Dedifferentiated amniotic fluid mesenchymal stem cell (primary cell): ENCODE data around the gene SLC15A5.

Experiments used
- DNase-seq: peaks from one replicate; pipeline ENCODE4 v3.0.0-alpha.2; 2016; ENCODE audit errors: extremely low spot score

Gene SLC15A5

DNA sequence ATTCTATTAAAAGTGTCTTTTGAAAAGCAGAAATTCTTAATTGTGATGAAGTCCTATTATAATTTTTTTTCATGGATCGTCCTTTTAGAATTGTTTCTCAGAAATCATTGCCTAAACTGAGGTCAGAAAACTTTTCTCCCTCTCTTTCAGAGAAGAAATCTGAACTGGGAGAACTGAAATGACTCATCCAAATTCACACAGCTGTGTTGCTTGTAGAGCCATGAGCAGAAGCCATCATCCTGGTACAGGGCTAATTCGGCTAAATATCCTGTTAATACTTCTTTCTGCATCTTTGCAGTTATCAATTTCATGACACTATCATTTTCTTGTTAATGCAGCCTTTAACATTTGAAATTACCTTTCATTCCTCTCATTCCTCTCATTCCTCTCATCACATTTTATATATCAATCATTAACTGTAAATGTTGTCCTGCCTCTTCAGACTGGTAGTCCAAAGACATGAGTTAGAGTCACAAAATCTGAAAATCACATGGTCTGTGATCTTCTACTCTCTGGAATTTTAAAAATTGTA is 15.5 kb downstream of the SLC15A5 start:
- DNase-seq: no peak

DNA sequence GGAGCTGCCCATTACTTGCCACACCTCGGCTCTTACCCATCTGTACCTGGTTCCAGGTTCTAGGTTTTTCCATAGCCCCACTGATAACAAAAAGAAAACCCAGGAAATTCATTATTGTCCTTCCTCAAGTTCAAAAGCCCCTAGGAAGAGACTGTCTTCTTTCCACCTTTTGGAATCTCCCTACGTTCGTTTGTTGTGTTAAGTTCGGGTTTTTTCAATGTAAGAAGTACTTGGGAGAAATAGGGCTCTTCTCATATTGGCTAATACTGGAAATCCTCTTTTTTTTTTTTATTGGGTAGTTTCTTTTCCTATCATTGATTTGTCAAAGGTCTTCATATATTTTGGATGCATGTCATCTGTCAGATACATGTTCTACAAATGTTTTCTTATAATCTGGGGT is 17.3 kb downstream of the SLC15A5 start:
- no peak for DNase-seq

DNA sequence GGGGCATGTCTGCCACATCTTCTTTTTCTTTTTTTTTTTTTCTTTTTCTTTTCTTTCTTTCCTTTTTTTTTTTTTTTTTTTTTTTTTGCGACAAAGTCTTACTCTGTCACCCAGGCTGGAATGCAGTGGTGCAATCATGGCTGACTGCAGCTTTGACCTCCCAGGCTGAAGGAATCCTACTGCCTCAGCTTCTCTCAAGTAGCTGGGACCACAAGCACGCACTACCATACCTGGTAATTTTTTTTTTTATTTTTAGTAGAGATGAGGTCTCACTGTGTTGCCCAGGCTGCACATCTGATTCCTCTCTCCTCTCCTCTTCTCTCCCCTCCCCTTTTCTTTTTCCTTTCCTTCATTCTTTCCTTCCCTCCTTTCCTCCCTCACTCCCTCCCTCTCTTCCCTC is 18.5 kb downstream of the SLC15A5 start:
- DNase-seq: no peak

DNA sequence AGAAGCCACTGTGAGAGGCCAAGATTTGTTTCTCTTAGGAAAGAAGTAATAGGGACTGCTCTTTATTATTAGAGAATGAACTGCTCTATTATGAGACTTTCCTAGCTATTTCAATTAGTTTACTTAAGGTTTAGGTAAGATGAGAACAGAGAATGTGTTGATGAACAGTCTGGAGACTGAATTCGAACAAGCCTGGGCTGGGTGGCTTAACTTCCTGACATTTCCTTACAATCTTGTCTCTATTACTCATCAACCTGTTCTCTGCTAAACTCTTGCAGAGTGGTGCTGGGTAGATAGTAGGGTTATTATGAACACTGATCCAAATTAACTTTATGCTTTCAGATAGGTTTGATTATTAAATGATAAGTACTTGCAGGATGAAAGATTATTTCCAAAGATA is 31.2 kb downstream of the SLC15A5 start:
- no peak for DNase-seq

DNA sequence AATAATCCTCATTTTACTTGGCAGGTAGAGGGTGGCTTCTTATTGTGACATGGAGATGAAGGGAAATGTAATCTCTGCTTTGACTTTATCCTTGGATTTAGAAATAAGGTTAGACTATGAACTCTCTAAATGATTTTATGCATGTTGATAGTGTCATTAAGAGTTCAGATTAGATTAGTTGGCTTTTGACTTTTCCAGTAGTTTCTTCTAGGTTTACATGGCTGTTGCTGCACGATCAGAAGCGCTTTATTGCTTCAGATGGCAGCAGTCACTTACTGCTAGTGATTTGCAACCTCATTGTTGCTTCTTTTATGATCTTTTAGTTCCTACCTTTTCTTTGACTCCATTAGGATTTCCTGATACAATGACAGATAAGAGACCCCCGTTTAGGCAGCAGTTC is 32.3 kb downstream of the SLC15A5 start:
- DNase-seq: no peak

DNA sequence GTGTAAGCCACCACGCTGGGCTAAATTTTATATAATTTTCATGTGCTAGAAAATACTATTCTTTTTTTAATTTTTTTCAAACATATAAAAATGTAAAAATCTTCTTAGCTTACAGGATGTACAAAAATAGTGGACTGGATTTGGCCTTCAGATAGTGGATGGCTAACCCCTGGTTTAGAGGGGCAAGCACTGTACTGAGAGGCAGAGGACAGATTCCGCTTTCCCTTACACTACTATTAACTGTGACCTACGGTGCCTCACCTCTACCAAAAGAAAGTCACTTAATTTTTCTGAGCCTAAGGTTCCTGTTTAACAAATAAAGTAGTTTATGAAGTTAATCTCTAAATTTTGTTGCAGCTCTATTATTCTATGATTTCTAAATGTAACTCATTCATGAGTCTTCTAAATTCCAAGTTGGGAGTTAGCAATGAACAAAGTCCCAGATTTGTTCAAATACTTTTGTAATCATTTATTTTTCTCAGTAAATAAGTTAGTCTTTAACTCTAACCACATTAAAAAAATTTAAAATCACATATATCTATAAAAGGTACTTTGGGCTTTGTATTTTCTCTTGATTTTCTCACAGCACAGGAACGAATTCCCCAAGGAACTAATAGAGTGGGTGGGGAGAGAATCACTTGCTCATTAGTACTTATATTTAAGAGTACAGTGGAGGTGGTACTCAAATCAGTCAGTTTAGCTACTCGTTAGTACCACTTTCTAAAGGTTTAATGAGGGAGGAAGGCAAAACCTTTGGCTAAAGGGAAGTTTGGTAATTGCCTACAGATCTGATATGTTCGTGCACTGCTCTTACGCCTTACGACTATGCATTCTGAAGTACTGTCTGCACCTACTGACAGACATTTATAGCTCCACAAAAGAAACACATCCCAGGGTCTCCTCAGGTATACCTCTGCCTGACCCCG is 33.7 kb downstream of the SLC15A5 start:
- DNase-seq: no peak

DNA sequence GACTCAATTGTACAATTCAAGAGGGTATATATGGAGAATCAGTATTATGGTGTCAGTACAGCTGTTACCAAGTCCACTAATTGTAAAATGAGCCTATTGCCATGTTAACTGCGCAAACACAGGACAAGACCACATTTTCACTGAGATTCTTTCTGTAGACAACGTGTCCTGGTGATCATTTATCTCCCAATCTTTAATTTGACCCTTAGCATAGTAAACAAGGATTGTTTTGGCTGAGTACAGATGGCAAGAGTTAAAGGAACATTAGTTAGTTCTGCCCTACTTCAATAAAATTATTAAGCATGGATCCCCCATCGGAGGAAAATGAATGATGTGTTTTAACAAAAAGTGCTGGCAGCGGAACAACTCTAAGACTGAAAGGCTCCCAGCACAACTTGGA is 36.1 kb downstream of the SLC15A5 start:
- DNase-seq: no peak

DNA sequence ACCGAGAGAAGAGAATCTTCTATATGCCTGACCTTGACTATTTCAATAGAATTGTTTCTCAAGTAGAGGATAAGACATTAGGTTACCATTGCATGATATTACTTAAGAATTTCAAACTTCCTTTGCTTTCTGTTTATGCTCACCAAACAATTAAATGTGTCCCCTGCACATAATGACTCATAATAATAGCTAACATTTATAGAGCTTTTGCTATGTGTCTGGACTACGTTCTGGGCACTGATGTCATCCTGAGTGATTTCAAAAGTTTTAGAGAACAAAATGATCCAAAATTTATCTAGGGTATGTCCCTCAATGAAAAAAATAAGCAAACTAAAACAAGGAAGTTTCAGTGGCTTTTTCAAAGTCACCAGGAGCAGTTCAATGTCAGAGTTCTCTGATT is 38.8 kb downstream of the SLC15A5 start:
- no peak for DNase-seq

DNA sequence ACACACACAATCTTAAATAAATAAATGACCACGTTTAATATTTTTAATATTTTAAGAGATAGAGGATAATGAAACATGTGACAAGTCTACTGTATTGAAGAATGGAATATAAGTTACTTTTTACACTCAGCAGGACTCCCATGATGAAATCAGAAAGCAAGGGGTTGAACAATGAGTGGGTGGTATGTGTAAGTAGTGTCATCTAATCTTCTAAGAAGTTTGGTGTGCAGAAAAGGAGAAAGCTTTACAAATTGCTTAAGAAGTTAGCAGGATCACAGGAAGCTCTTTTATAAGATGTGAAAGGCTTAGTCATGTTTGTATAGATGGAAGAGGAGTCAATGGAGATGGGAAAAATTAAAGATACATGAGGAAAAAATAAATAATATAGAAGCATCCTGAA is 47.8 kb downstream of the SLC15A5 start:
- DNase-seq: no peak

DNA sequence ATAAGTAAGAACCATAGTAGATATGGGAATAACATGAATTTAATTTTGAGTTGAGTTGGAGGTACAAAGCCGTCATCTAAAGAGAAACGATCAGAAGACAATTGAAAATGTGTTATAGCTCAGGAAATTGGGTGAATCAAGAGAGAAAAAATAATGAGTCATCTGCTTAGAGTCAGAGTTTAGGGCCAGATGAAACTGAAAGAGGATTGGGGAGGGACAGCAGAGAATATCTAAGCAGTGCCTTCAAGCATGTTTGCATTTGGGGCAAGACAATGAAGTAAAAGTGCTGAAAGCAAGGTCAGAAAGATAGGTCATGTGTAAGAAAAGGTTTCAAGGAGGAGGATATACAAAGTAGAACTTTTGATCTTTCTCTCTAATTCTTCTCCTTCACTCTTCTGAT is 49.4 kb downstream of the SLC15A5 start:
- DNase-seq: no peak

DNA sequence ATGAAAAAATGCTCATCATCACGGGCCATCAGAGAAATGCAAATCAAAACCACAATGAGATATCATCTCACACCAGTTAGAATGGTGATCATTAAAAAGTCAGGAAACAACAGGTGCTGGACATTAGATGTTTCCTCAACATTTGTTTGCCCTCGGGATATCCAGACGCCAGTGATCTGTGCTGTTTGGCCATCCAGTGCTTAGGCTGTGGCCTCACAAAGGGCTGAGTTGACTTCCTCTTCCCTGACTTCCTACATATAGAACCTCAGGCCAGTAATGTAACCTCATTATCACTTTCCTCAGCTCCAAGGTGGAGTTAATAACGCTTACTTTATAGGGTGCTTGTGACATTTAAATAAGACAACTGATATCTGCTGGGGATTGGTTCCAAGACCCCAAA is 51.8 kb downstream of the SLC15A5 start:
- no peak for DNase-seq

DNA sequence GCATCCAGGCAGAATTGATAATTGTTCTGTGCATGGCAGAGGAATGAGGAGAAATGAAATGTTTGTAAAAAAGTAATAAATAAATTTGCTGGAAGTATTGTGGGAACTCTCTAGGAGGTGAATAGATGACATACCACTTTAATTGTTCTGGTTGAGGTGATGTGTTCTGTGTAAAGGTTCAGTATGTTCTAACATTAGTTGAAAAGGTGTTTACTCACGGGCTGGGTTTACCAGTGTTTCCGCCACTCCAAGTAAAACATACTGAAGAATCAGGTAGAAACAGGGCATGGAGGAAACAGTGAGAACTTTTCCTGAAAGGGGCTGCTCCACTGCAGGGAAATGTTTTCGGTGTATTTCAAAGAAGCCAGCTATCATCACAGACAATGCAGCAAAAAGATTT is 53.3 kb downstream of the SLC15A5 start:
- DNase-seq: no peak

DNA sequence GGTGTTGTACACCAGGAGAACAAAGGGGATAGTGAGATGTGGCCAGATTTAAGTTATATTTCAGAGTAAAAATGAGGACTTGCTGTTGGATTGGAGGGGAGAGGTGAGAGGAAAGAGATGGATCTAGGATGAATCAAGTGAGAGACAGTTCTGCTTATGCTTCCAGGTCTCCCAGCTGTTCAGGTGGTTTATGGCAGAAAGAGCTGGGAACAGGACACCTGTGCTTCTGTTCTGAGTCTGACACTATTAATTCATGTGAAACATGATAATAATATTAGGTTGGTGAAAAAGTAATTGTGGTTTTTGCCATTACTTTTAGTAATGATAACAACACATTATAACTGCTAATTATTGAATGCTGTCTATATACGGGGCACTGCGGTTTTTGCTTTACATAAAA is 55.7 kb downstream of the SLC15A5 start:
- no peak for DNase-seq

DNA sequence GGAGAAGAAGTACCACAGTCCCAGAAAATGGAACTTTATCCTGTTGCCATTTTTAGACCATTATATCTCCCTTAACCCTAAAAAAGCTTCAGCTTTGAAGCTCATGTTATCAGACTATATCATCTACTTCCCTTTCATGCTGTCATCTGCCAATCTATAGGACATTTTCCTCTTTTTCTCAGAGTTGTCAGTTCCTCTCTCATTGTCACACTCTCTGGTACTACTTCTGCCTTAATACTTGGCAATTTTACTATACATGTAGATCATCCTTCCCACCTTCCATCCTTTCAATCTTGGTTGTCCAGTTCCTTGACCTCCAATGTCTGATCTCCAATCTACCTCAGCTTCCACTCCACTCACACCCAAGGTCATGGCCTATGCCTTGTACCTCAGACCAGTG is 57.4 kb downstream of the SLC15A5 start:
- no peak for DNase-seq

DNA sequence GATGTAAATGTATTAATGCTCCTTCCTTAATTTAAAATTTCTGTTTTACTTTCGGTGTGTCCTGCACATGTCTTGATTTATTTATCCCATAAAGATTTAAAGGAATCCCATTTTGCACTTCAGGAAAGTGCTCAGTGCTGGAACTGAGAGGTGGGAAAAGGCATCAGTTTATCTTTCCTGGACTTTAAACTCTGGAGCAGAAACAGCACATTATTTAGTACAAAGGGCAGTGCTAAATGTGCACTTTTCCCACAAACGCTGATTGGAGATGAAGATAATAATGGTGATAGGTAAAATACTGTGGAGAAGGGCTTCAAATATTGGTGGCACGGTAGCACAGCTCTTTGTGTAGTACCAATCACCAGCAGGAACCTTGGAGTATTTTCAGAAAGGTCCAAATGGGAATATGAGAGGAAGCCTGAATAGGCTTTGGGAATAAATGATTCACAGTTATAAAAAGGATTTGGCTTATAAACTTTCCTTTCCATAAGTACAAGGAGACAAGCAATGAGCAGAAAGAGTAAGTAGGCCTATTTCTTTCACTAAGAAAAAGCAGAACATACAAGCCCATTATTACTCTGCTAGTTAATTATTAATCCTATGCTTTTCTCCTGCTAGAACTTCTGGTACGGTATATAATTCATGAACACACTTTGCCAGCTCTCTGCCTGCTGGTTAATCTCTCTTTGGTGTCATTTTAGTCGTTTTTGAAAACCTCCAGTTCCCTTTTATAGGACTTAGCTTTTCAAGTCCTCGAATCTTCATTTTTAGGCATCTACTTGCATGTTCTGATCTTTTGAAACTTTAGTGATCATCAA is 58.3 kb downstream of the SLC15A5 start:
- no peak for DNase-seq

DNA sequence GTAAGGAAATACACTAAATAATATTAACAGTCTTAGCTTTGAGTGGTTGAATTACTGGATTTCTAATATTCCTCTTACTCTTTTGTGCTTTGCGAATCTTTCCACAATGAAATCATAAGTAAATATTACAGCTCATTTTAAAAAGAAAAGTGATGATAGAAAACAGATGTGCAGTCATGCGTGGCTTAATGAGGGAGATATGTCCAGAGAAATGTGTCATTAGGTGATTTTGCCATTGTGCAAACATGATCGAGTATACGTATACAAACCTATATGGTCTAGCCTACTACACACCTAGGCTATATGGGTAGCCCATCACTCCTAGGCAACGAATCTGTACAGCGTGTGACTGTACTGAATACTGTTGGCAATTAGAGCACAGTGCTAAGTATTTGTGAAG is 59.3 kb downstream of the SLC15A5 start:
- no peak for DNase-seq

DNA sequence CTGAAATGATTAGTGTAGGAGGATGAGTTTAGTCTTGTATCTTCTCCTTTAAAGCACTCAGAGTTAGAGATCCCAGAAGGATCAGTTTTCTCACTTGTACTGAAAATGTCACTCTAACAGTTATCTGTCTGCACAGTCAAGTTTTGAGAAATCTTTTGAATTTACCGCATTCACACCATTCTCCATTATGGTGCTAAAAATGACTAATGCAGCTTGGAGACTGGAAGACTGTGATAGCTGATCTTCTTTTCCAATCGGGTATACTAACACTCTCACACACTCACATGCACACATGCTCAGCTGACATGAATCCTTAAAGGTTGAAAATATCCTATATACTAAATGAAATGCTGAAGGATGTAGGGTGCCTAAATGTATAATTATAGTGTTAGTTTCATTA is 65.8 kb downstream of the SLC15A5 start:
- no peak for DNase-seq

DNA sequence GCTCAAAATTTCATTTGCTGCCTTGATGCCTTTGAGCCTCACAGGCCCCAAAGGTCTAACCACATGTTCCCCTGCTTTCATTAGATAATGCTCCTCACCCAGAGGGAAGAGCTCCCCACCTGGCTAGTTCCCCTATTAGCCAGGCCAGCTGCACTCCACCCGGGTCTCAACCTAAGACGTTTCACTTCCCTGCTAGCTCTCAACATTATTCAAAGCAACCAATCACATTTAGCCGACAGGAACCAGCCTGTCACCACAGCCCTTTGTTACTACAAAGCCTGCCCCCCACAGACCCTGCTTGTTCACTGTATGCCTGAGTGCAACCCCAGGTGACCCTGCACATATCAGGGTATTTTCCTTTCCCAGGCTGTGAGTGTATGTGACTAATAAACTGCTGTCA is 78.6 kb downstream of the SLC15A5 start:
- no peak for DNase-seq

DNA sequence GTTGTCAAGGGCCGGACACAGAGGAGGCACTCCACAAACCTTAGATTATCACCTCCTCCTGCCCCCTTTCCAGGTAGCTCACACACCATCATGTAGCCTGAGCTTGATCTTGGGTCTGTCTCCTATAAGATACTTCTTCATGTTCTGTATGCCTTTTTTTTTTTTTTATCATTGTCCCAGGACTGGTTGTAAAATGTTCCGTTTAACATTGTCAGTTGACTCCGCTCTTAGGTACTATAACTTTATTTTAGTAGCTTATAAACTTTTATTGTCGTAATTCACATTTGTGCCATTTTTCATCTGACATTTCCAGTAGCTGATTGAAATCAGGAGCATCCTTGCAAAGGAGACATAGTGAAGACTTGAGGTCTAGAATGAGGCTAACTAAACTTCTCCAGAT is 79.9 kb downstream of the SLC15A5 start:
- DNase-seq: no peak

DNA sequence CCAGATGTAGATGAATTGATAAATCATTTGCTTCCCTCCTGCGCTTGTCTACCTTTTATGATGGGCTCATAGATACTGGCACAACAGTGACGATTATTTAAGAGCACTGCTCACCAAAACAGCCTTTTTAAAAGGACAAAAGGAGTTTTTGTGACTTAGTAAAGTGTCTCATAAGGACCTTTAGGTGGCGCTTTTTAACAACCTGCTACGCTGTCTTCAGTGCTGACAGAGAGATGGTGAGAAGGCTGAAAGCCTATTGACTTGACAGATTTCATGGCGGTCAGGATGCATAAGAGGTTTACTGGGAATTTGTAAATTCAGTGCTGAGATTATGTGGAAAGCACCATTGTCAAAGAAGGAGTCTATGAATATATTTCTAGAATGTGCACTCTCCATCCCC is 87.6 kb downstream of the SLC15A5 start:
- no peak for DNase-seq

DNA sequence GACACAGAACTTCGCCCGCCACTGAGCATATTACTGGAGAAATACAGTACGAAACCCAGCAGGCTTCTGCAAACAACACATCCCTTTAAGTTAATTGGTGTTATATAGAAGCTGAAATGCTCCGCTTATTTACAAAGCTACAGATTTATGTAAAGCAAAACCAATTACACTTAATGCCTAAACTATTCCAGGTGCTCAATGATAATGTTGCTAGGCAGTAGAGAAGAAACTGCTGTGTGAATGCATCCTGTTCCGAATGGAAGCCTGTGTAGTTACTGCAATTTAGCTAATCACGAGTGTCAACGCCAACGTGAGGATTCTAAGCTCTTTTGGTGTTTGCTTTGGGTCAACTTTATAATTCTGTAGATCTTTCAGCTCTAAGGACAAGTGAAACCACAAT is 89.8 kb downstream of the SLC15A5 start:
- DNase-seq: no peak

DNA sequence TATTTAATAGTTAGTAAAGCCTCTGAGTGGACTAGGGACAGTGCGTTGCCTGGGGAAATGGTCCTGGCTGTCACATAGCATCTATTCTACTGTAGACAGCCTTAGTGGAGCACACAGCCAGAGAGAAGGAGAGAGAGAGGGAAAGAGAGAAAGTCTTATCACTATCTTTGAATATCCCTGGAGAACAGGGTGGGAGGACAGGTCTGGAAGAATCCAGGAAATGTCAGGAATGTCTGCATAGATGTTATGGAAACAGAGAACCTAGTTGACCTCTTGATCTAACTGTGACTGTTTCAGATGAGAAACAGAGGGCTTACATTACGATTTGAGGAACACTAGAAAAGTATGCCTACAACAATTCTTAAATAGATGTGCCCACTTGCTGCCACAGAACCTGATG is 92.8 kb downstream of the SLC15A5 start:
- DNase-seq: no peak

DNA sequence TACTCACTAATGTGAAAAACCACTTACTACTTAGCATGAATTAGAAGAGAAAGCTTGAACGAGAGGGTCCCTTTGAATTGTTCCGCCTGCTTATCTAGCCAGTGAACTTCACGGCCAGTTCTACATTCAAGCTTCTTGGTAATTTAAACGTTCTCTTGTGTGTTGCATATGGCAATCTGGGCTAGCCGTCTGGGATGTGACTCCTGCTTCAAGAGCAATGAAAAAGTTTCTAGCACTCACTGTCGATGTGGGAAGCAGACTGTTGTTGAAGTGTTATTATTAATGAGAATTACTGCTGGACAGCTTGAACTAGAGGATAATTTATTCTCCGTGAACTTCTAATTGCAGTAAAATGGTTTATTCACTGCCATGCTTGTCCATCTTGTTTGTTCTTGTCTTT is 93.9 kb downstream of the SLC15A5 start:
- DNase-seq: no peak
